Left lung (tissue), 10 donors: ENCODE data around the gene CPNE8. TPM values are rescaled to one million over a fixed set of nuclear protein-coding genes. Genes with fewer than 3 reads are reported as not detected.
"Not testable (repeated sequence)": the region's sequence is repeated elsewhere in the genome, so short reads cannot be mapped to it uniquely, and the experiment has no call there.

Experiments used
- ATAC-seq: fragments of 200-7000 bp; cut with Tn5 transposase; one replicate; pipeline ENCODE4 v1.9.1; 2020; ENCODE audit warnings: moderate library complexity
- DNase-seq, 4 donors: peaks; one replicate each; pipeline ENCODE4 v3.0.0-alpha.2; 2013 to 2020
- H3K27ac ChIP-seq, 2 donors: fragments of 200-600 bp; sonication (generic) in 1 of 2; one replicate each; pipeline versions ENCODE4 v1.5.0 to v1.8.0; 2020 to 2021
- H3K27me3 ChIP-seq, 2 donors: fragments of 200-600 bp; sonication (generic) in 1 of 2; one replicate each; pipeline versions ENCODE4 v1.5.0 to v1.8.0; 2020 to 2021
- H3K36me3 ChIP-seq, 2 donors: fragments of 200-600 bp; sonication (generic) in 1 of 2; one replicate each; pipeline versions ENCODE4 v1.5.0 to v1.8.0; 2020 to 2021
- H3K4me1 ChIP-seq, 2 donors: fragments of 200-600 bp; one replicate each; pipeline ENCODE4 v1.8.0; 2021
- H3K4me3 ChIP-seq, 2 donors: fragments of 200-600 bp; sonication (generic) in 1 of 2; one replicate each; pipeline versions ENCODE4 v1.5.0 to v1.8.0; 2020 to 2021; ENCODE audit warnings: mild to moderate bottlenecking in 1 of 2
- H3K9me3 ChIP-seq, 2 donors: fragments of 200-600 bp; sonication (generic) in 1 of 2; one replicate each; pipeline versions ENCODE4 v1.5.0 to v1.8.0; 2020 to 2021
- CTCF ChIP-seq, 2 donors: fragments of 200-600 bp; sonication (generic) in 1 of 2; IDR thresholded peaks; one replicate each; pipeline versions ENCODE4 v1.5.0 to v1.8.0; 2021; ENCODE audit warnings: antibody characterized with exemption in 2 of 2
- intact Hi-C, 2 donors: fragments of 100-400 bp; cut with DNase I; formaldehyde crosslinking; loops; one replicate each; pipeline versions ENCODE4 v1.11.2 to v1.14.2; 2022
- polyA plus RNA-seq, 6 donors: library from polyadenylated mRNA; unstranded; fragments of 120-200 nt; gene quantifications; one replicate each; pipeline ENCODE4 v1.2.1, GENCODE V29; 2013; ENCODE audit not compliant: insufficient read length in 6 of 6
- total RNA-seq, 2 donors: library from RNA; stranded (reverse); fragmentation: NEBNext Ultra II Directional; extraction: Animal tissue kit (Norgen Biotek cat#: 25700); gene quantifications; one replicate each; pipeline ENCODE4 v1.2.1, GENCODE V29; 2021
- donor health status: DM: no; HTN: yes; CAD: no.
- donor health status: DM: no; HTN: no; CAD: no.

Gene CPNE8
- total and polyA plus RNA-seq, 8 donors, result 6.4 to 25.8 (median 9.3) TPM

- Histone ChIP-seq H3K27me3 (no peaks in the 10 kb centered on the region), H3K4me1 (no peaks in the 10 kb centered on the region), H3K4me3 (no peak overlapping the region), H3K27ac (no peak overlapping the region), H3K36me3 (no peaks in the 10 kb centered on the region), H3K9me3 (no peaks in the 10 kb centered on the region)
- TF ChIP-seq CTCF (IDR thresholded peaks at IDR 0.05), result no peak
- no peak for ATAC-seq
- DNase-seq, result no peak
- intact Hi-C loops, result no loop called here
Observed at GRCh38 chr12:38759621-38760020, 145.8 kb downstream of the CPNE8 start.

- Histone ChIP-seq H3K27ac (no peak overlapping the region), H3K4me1 (no peaks in the 10 kb centered on the region), H3K36me3 (peaks cover 0 to 9% of the 10 kb centered on the region in 2 donors), H3K4me3 (no peak overlapping the region), H3K9me3 (peaks cover 0 to 2% of the 10 kb centered on the region in 2 donors), H3K27me3 (no peaks in the 10 kb centered on the region)
- DNase-seq (no peak), ATAC-seq (no peak)
- intact Hi-C loops, result no loop called here
- TF ChIP-seq CTCF (IDR thresholded peaks at IDR 0.05), result no peak
Observed at GRCh38 chr12:38746744-38747143, 158.6 kb downstream of the CPNE8 start.

GRCh38 chr12:38745601-38746000, 159.8 kb downstream of the CPNE8 start:
- no peak for ATAC-seq
- H3K27ac ChIP-seq, result no peak overlapping the region
- TF ChIP-seq CTCF (IDR thresholded peaks at IDR 0.05), result no peak

GRCh38 chr12:38744041-38744440, 161.3 kb downstream of the CPNE8 start:
- H3K36me3 ChIP-seq, result no peaks in the 10 kb centered on the region
- intact Hi-C loops, result no loop called here
- H3K4me3 ChIP-seq, result no peak overlapping the region
- no peaks in the 10 kb centered on the region for H3K4me1 ChIP-seq
- H3K9me3 ChIP-seq, result peaks cover 0 to 2% of the 10 kb centered on the region in 2 donors
- TF ChIP-seq CTCF (IDR thresholded peaks at IDR 0.05), result no peak
- H3K27ac ChIP-seq, result no peak overlapping the region
- no peaks in the 10 kb centered on the region for H3K27me3 ChIP-seq
- DNase-seq (no peak), ATAC-seq (no peak)

More at GRCh38 chr12:38745601-38746000, 159.8 kb downstream of the CPNE8 start:
- peaks cover 0 to 9% of the 10 kb centered on the region in 2 donors for H3K36me3 ChIP-seq
- intact Hi-C loops, result no loop called here
- H3K9me3 ChIP-seq, result peaks cover 0 to 2% of the 10 kb centered on the region in 2 donors
- no peaks in the 10 kb centered on the region for H3K27me3 ChIP-seq
- no peak for DNase-seq
- no peaks in the 10 kb centered on the region for H3K4me1 ChIP-seq
- H3K4me3 ChIP-seq, result no peak overlapping the region

- H3K27me3 ChIP-seq, H3K4me3 ChIP-seq, H3K36me3 ChIP-seq, H3K27ac ChIP-seq, H3K9me3 ChIP-seq, DNase-seq, H3K4me1 ChIP-seq, intact Hi-C loops, ATAC-seq: not testable (repeated sequence)
Observed at GRCh38 chr12:38742496-38742895, 162.9 kb downstream of the CPNE8 start.

- H3K27me3 ChIP-seq, result no peaks in the 10 kb centered on the region
- no peak for TF ChIP-seq CTCF (IDR thresholded peaks at IDR 0.05)
- intact Hi-C loops, result no loop called here
- H3K4me1 ChIP-seq, result no peaks in the 10 kb centered on the region
- no peaks in the 10 kb centered on the region for H3K9me3 ChIP-seq
- no peak overlapping the region for H3K4me3 ChIP-seq
- no peaks in the 10 kb centered on the region for H3K36me3 ChIP-seq
- ATAC-seq (no peak), DNase-seq (no peak)
- no peak overlapping the region for H3K27ac ChIP-seq
Observed at GRCh38 chr12:38736821-38737220, 168.6 kb downstream of the CPNE8 start.
